Gastrocnemius medialis (tissue), 4 donors: ENCODE results near the gene POC5.

Experiments
- CTCF ChIP-seq, 5 experiments: fragments of 450-650 bp in 3 of 5; fragments of 200-600 bp in 2 of 5; sonication (generic) in 2 of 5; IDR thresholded peaks in 4 of 5; conservative IDR thresholded peaks in 1 of 5; 1 replicate in 4 of 5; 2 replicates in 1 of 5; pipeline ENCODE4 v1.5.1; 2016 to 2019; ENCODE audit warnings: antibody characterized with exemption in 5 of 5, mild to moderate bottlenecking in 3 of 5, moderate library complexity in 3 of 5
- POLR2A ChIP-seq, 2 donors: fragments of 450-650 bp; IDR thresholded peaks; one replicate each; pipeline ENCODE4 v1.6.1; 2017; ENCODE audit warnings: antibody characterized with exemption in 2 of 2, mild to moderate bottlenecking in 2 of 2, moderate library complexity in 2 of 2

GRCh38 chr5:75753182-75753581, 35.9 kb upstream of the POC5 start:
- TF ChIP-seq CTCF (IDR thresholded peaks at IDR 0.05 in 4 of 5, conservative IDR thresholded peaks at IDR 0.05 in 1 of 5) (no peak), POLR2A (IDR thresholded peaks at IDR 0.05) (no peak)
